UCSD-AML1 (cell line): ENCODE measurements around the gene PPM1H.
"Not testable (repeated sequence)": the region's sequence is repeated elsewhere in the genome, so short reads cannot be mapped to it uniquely, and the experiment has no call there.

Experiments
- DNase-seq: peaks from one replicate; lab custom pipeline; 2025; ENCODE audit not compliant: unreplicated experiment; lab: John Stamatoyannopoulos, UW

Gene PPM1H

GRCh38 chr12:62840806-62841205 is 94.1 kb downstream of the PPM1H start:
- DNase-seq: no peak

- no peak for DNase-seq
These were observed 94.9 kb downstream of the PPM1H start for GRCh38 chr12:62839869-62840660.

GRCh38 chr12:62834971-62835547 is 99.9 kb downstream of the PPM1H start:
- DNase-seq: no peak

GRCh38 chr12:62834406-62834805 is 100.5 kb downstream of the PPM1H start:
- DNase-seq: no peak

GRCh38 chr12:62833634-62834033 is 101.3 kb downstream of the PPM1H start:
- no peak for DNase-seq

GRCh38 chr12:62832558-62832957 is 102.4 kb downstream of the PPM1H start:
- no peak for DNase-seq

- no peak for DNase-seq
These were observed 102.9 kb downstream of the PPM1H start for GRCh38 chr12:62832027-62832426.

GRCh38 chr12:62827855-62828254 is 107.1 kb downstream of the PPM1H start:
- DNase-seq: no peak

- no peak for DNase-seq
These were observed 107.9 kb downstream of the PPM1H start for GRCh38 chr12:62827042-62827441.

- no peak for DNase-seq
These were observed 117.2 kb downstream of the PPM1H start for GRCh38 chr12:62817556-62818271.

GRCh38 chr12:62814243-62814642 is 120.7 kb downstream of the PPM1H start:
- no peak for DNase-seq

- peak; percentile 60 for DNase-seq
These were observed 121.7 kb downstream of the PPM1H start for GRCh38 chr12:62813031-62813829.

- DNase-seq: not testable (repeated sequence)
These were observed 123.5 kb downstream of the PPM1H start for GRCh38 chr12:62811481-62811880.

GRCh38 chr12:62808166-62808879 is 126.6 kb downstream of the PPM1H start:
- no peak for DNase-seq

GRCh38 chr12:62806893-62807292 is 128.1 kb downstream of the PPM1H start:
- DNase-seq: no peak

- DNase-seq: no peak
These were observed 128.6 kb downstream of the PPM1H start for GRCh38 chr12:62806244-62806836.

GRCh38 chr12:62805517-62805916 is 129.4 kb downstream of the PPM1H start:
- DNase-seq: no peak

- no peak for DNase-seq
These were observed 131.2 kb downstream of the PPM1H start for GRCh38 chr12:62803756-62804155.

- no peak for DNase-seq
These were observed 132.0 kb downstream of the PPM1H start for GRCh38 chr12:62802984-62803383.

GRCh38 chr12:62802321-62802720 is 132.6 kb downstream of the PPM1H start:
- no peak for DNase-seq
